ENCODE measurements around the gene TMEM238L. TPM values are rescaled to one million over a fixed set of nuclear protein-coding genes. Genes with fewer than 3 reads are reported as not detected.

The TMEM238L gene
- total RNA-seq, 1 donor from 2014 or later, result not detected

GRCh38 chr17:10777890-10778289, 26.0 kb downstream of the TMEM238L start:
- no peak overlapping the region for H3K4me3 Mint-ChIP-seq
- H3K27ac Mint-ChIP-seq, result no peak overlapping the region
- intact Hi-C loops (cut with micrococcal nuclease), result no loop called here
- H3K27me3 Mint-ChIP-seq (ENCODE audit: insufficient read depth), result peaks cover 2% of the 10 kb centered on the region
- no peaks in the 10 kb centered on the region for H3K36me3 Mint-ChIP-seq (ENCODE audit: low read depth)
- H3K9me3 Mint-ChIP-seq, result no peaks in the 10 kb centered on the region
- DNase-seq (ENCODE audit: low spot score), result no peak
- no peaks in the 10 kb centered on the region for H3K4me1 Mint-ChIP-seq (ENCODE audit: low read depth)

- H3K9me3 Mint-ChIP-seq, result peaks cover 3% of the 10 kb centered on the region
- H3K27me3 Mint-ChIP-seq (ENCODE audit: insufficient read depth), result peaks cover 2% of the 10 kb centered on the region
- H3K4me3 Mint-ChIP-seq, result no peak overlapping the region
- no peak overlapping the region for H3K27ac Mint-ChIP-seq
- no peaks in the 10 kb centered on the region for H3K36me3 Mint-ChIP-seq (ENCODE audit: low read depth)
- DNase-seq (ENCODE audit: low spot score), result no peak
- no peaks in the 10 kb centered on the region for H3K4me1 Mint-ChIP-seq (ENCODE audit: low read depth)
- intact Hi-C loops (cut with micrococcal nuclease), result no loop called here
Measured at GRCh38 chr17:10777131-10777807, 26.6 kb downstream of the TMEM238L start.

- no peaks in the 10 kb centered on the region for H3K4me1 Mint-ChIP-seq (ENCODE audit: low read depth)
- DNase-seq (ENCODE audit: low spot score), result no peak
- intact Hi-C loops (cut with micrococcal nuclease), result no loop called here
- H3K27ac Mint-ChIP-seq, result no peak overlapping the region
- peaks cover 2% of the 10 kb centered on the region for H3K27me3 Mint-ChIP-seq (ENCODE audit: insufficient read depth)
- H3K9me3 Mint-ChIP-seq, result peaks cover 9% of the 10 kb centered on the region
- no peak overlapping the region for H3K4me3 Mint-ChIP-seq
- H3K36me3 Mint-ChIP-seq (ENCODE audit: low read depth), result no peaks in the 10 kb centered on the region
Measured at GRCh38 chr17:10776381-10776780, 27.5 kb downstream of the TMEM238L start.

- Mint-ChIP-seq H3K27me3 (ENCODE audit: insufficient read depth) (peaks cover 2% of the 10 kb centered on the region), H3K4me3 (no peak overlapping the region), H3K4me1 (ENCODE audit: low read depth) (no peaks in the 10 kb centered on the region), H3K36me3 (ENCODE audit: low read depth) (no peaks in the 10 kb centered on the region), H3K27ac (no peak overlapping the region), H3K9me3 (peaks cover 11% of the 10 kb centered on the region)
- no peak for DNase-seq (ENCODE audit: low spot score)
- intact Hi-C loops (cut with micrococcal nuclease), result no loop called here
Measured at GRCh38 chr17:10775740-10776356, 28.1 kb downstream of the TMEM238L start.

GRCh38 chr17:10775058-10775457, 28.8 kb downstream of the TMEM238L start:
- no peak for DNase-seq (ENCODE audit: low spot score)
- no peaks in the 10 kb centered on the region for H3K36me3 Mint-ChIP-seq (ENCODE audit: low read depth)
- no peak overlapping the region for H3K4me3 Mint-ChIP-seq
- H3K27ac Mint-ChIP-seq, result no peak overlapping the region
- H3K27me3 Mint-ChIP-seq (ENCODE audit: insufficient read depth), result peaks cover 2% of the 10 kb centered on the region
- H3K4me1 Mint-ChIP-seq (ENCODE audit: low read depth), result no peaks in the 10 kb centered on the region
- intact Hi-C loops (cut with micrococcal nuclease), result no loop called here
- H3K9me3 Mint-ChIP-seq, result peaks cover 11% of the 10 kb centered on the region

GRCh38 chr17:10773391-10773790, 30.5 kb downstream of the TMEM238L start:
- DNase-seq (ENCODE audit: low spot score), result no peak
- H3K4me1 Mint-ChIP-seq (ENCODE audit: low read depth), result no peaks in the 10 kb centered on the region
- no peaks in the 10 kb centered on the region for H3K27me3 Mint-ChIP-seq (ENCODE audit: insufficient read depth)
- H3K9me3 Mint-ChIP-seq, result peaks cover 11% of the 10 kb centered on the region
- H3K27ac Mint-ChIP-seq, result no peak overlapping the region
- intact Hi-C loops (cut with micrococcal nuclease), result no loop called here
- H3K4me3 Mint-ChIP-seq, result no peak overlapping the region
- H3K36me3 Mint-ChIP-seq (ENCODE audit: low read depth), result no peaks in the 10 kb centered on the region

GRCh38 chr17:10772425-10773380, 31.2 kb downstream of the TMEM238L start:
- H3K9me3 Mint-ChIP-seq, result peaks cover 11% of the 10 kb centered on the region
- H3K27me3 Mint-ChIP-seq (ENCODE audit: insufficient read depth), result no peaks in the 10 kb centered on the region
- H3K4me1 Mint-ChIP-seq (ENCODE audit: low read depth), result no peaks in the 10 kb centered on the region
- DNase-seq (ENCODE audit: low spot score), result no peak
- H3K27ac Mint-ChIP-seq, result no peak overlapping the region
- intact Hi-C loops (cut with micrococcal nuclease), result loop anchor here (1.0 kb wide), 1 partner anchor 73 kb away; no protein-coding TSS in a partner anchor
- H3K36me3 Mint-ChIP-seq (ENCODE audit: low read depth), result no peaks in the 10 kb centered on the region
- no peak overlapping the region for H3K4me3 Mint-ChIP-seq

GRCh38 chr17:10771148-10771547, 32.8 kb downstream of the TMEM238L start:
- intact Hi-C loops (cut with micrococcal nuclease), result no loop called here
- Mint-ChIP-seq H3K36me3 (ENCODE audit: low read depth) (no peaks in the 10 kb centered on the region), H3K4me1 (ENCODE audit: low read depth) (no peaks in the 10 kb centered on the region), H3K4me3 (no peak overlapping the region), H3K27me3 (ENCODE audit: insufficient read depth) (no peaks in the 10 kb centered on the region), H3K9me3 (peaks cover 11% of the 10 kb centered on the region), H3K27ac (no peak overlapping the region)
- no peak for DNase-seq (ENCODE audit: low spot score)

GRCh38 chr17:10769840-10770239, 34.1 kb downstream of the TMEM238L start:
- H3K4me1 Mint-ChIP-seq (ENCODE audit: low read depth), result no peaks in the 10 kb centered on the region
- peaks cover 11% of the 10 kb centered on the region for H3K9me3 Mint-ChIP-seq
- no peaks in the 10 kb centered on the region for H3K36me3 Mint-ChIP-seq (ENCODE audit: low read depth)
- intact Hi-C loops (cut with micrococcal nuclease), result no loop called here
- no peak overlapping the region for H3K27ac Mint-ChIP-seq
- H3K27me3 Mint-ChIP-seq (ENCODE audit: insufficient read depth), result no peaks in the 10 kb centered on the region
- no peak overlapping the region for H3K4me3 Mint-ChIP-seq
- no peak for DNase-seq (ENCODE audit: low spot score)

GRCh38 chr17:10768750-10769251, 35.1 kb downstream of the TMEM238L start:
- intact Hi-C loops (cut with micrococcal nuclease), result no loop called here
- Mint-ChIP-seq H3K4me3 (no peak overlapping the region), H3K9me3 (peaks cover 11% of the 10 kb centered on the region), H3K27me3 (ENCODE audit: insufficient read depth) (no peaks in the 10 kb centered on the region), H3K4me1 (ENCODE audit: low read depth) (no peaks in the 10 kb centered on the region), H3K36me3 (ENCODE audit: low read depth) (no peaks in the 10 kb centered on the region), H3K27ac (no peak overlapping the region)
- no peak for DNase-seq (ENCODE audit: low spot score)

- H3K4me3 Mint-ChIP-seq, result no peak overlapping the region
- peaks cover 8% of the 10 kb centered on the region for H3K9me3 Mint-ChIP-seq
- H3K36me3 Mint-ChIP-seq (ENCODE audit: low read depth), result no peaks in the 10 kb centered on the region
Measured at GRCh38 chr17:10767232-10767631, 36.7 kb downstream of the TMEM238L start.

GRCh38 chr17:10762037-10762436, 41.9 kb downstream of the TMEM238L start:
- Mint-ChIP-seq H3K9me3 (no peaks in the 10 kb centered on the region), H3K36me3 (ENCODE audit: low read depth) (no peaks in the 10 kb centered on the region), H3K27ac (no peak overlapping the region), H3K4me3 (no peak overlapping the region), H3K4me1 (ENCODE audit: low read depth) (no peaks in the 10 kb centered on the region), H3K27me3 (ENCODE audit: insufficient read depth) (no peaks in the 10 kb centered on the region)
- intact Hi-C loops (cut with micrococcal nuclease), result no loop called here
- no peak for DNase-seq (ENCODE audit: low spot score)

More at GRCh38 chr17:10767232-10767631, 36.7 kb downstream of the TMEM238L start:
- no peaks in the 10 kb centered on the region for H3K4me1 Mint-ChIP-seq (ENCODE audit: low read depth)
- DNase-seq (ENCODE audit: low spot score), result no peak
- intact Hi-C loops (cut with micrococcal nuclease), result no loop called here
- no peaks in the 10 kb centered on the region for H3K27me3 Mint-ChIP-seq (ENCODE audit: insufficient read depth)
- no peak overlapping the region for H3K27ac Mint-ChIP-seq

- Mint-ChIP-seq H3K4me1 (ENCODE audit: low read depth) (no peaks in the 10 kb centered on the region), H3K27me3 (ENCODE audit: insufficient read depth) (no peaks in the 10 kb centered on the region)
- intact Hi-C loops (cut with micrococcal nuclease), result no loop called here
Measured at GRCh38 chr17:10761281-10761680, 42.6 kb downstream of the TMEM238L start.

More at GRCh38 chr17:10761281-10761680, 42.6 kb downstream of the TMEM238L start:
- H3K4me3 Mint-ChIP-seq, result no peak overlapping the region
- H3K27ac Mint-ChIP-seq, result no peak overlapping the region
- H3K36me3 Mint-ChIP-seq (ENCODE audit: low read depth), result no peaks in the 10 kb centered on the region
- DNase-seq (ENCODE audit: low spot score), result no peak
- H3K9me3 Mint-ChIP-seq, result no peaks in the 10 kb centered on the region

Measured in activated T-helper 1 cell treated with anti-CD3 and anti-CD28 coated beads, Interleukin-12 subunit alpha, Interleukin-12 subunit beta, Interleukin-2, Interleukin-4 antibody, amounts not matched to agents 30 ng/mL and 10 ng/mL and 1 ng/mL, durations not matched to agents 14 hours and 24 hours and 36 hours (primary cell).